ENCODE measurements around the gene IDI2. TPM values are rescaled to one million over a fixed set of nuclear protein-coding genes. Genes with fewer than 3 reads are reported as not detected.

IDI2 gene
- total RNA-seq, 1 donor from 2014 or later, result not detected

DNA sequence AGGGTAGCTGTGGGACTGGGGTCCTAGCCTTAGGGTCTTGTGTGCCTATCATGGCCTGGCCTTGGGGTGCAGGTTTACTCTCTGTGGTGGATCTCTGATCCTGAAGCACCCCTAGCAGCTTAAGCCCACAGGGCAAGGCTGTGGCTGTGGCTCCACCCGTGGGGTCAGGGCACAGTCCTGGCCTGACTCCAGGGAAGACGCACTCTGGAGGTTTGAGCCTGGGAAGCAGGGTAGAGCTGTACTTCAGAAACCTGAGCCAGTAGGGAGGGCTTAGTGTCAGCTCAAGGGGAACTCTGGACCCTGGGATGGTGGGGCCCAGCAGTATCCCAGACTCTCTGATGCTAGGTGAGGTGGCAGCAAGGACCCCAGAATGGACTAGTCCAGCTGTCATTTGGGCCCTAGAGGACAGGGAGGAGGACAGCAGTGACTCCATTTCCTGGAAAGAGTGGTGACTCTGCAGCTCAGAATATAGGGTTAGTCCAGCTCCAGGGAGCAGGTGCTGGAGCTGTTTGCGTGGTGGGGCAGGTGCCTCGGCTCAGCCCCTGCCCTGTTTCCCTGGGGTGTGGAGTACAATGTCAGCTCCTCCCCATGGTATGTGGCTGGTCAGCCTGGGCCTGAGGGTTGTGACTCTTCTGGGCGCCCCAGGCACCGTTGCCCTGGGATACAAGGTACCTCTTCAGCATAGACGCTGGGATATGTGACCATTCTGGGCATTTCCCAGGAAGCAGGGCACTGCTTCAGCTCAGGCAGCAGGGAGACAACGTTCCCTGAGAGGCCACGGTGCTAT, 21.6 kb downstream of the IDI2 start:
- ATAC-seq, result peak; percentile 17

- ATAC-seq, result no peak
These were observed 23.1 kb downstream of the IDI2 start for GRCh38 chr10:1002425-1003006.

DNA sequence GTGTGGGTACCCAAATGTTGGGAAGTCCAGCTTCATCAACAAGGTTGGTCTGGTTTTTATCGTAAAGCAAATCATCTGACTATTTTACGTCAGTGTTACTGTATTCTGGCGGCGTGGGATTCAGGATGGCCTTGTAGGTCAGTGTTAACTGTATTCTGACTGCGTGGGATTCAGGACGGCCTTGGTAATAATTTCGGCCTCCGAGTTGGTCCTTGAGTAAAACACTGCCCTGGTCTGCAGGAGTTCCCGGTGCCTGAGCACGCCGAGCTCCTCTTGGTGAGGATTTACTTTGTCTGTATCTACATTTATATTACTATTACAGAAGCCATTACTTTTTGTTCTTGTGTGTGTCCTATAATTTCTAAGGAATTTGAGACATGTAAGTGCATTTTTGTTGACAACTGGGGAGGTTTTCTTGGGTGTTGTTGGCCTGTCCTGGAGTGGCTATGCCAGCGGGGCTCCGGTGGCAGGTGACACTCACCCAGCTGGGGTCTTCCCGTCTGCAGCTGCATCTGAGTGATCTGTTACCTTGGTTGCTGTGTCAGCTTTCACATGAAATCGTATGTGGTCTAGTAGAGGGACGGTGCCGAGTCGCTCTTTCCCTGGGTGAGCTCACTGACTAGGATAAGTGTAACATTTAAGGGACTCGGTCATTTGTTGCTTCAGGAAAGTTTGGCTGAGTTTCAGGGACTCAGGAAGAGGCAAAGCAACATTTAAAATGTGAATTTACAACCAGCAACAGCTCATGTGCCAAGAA, 28.2 kb downstream of the IDI2 start:
- ATAC-seq, result no peak

DNA sequence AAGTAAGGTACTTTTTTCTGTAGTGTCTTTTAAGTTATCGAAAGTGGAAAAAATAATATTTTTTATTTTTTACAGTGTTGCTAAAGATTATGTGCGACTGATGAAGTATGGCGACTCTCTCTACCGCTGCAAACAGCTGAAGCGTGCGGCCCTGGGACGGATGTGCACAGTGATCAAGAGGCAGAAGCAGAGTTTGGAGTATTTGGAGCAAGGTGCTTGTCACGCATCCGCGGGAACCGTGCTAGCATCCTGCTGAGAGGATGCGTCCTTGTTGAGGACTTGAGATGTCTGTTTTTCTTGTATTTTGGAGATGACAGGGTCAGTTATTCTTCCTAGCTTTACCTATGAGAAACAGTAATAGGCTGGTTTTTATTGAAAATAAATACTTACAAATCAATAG, 29.6 kb downstream of the IDI2 start:
- no peak for ATAC-seq

GRCh38 chr10:995559-995926, 30.1 kb downstream of the IDI2 start:
- ATAC-seq, result no peak

GRCh38 chr10:994836-995558, 30.7 kb downstream of the IDI2 start:
- ATAC-seq, result no peak

DNA sequence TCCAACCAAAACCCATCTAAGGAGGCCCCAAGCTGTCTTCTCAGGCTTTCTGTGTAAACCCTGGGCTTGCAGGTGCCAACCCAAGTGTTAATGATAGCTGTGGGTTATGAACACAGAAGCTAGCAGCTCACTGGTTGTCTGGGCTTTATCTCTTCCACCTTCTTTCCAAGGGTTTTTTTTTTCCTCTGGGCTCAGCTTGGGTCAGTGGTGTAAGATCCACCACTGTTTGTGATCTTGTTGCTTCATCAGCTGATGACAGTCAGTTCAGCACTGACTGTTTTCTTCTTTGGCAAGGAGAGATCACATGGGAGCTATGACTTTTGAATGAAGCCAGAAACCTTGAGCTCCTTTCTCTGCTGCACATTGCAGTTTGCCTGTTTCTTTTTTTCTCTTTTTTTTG, 32.8 kb downstream of the IDI2 start:
- ATAC-seq, result no peak

DNA sequence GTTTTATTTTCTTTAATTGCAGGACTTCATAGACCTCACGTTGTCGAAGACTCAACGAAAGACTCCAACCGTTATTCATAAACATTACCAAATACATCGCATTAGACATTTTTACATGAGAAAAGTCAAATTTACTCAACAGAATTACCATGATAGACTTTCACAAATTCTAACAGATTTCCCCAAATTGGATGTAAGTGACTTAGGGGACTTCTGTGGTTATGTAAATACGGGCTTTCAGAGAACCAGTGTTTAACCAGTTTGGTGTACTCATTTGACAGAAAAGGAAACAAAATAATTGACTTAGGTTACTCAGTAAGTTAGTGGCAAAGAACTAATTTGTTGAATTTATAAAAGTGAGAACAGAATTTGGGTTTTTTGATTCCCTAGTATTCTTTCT, 33.2 kb downstream of the IDI2 start:
- no peak for ATAC-seq

GRCh38 chr10:990808-991207, 34.9 kb downstream of the IDI2 start:
- ATAC-seq, result no peak

- ATAC-seq, result no peak
These were observed 36.8 kb downstream of the IDI2 start for GRCh38 chr10:988667-989545.

DNA sequence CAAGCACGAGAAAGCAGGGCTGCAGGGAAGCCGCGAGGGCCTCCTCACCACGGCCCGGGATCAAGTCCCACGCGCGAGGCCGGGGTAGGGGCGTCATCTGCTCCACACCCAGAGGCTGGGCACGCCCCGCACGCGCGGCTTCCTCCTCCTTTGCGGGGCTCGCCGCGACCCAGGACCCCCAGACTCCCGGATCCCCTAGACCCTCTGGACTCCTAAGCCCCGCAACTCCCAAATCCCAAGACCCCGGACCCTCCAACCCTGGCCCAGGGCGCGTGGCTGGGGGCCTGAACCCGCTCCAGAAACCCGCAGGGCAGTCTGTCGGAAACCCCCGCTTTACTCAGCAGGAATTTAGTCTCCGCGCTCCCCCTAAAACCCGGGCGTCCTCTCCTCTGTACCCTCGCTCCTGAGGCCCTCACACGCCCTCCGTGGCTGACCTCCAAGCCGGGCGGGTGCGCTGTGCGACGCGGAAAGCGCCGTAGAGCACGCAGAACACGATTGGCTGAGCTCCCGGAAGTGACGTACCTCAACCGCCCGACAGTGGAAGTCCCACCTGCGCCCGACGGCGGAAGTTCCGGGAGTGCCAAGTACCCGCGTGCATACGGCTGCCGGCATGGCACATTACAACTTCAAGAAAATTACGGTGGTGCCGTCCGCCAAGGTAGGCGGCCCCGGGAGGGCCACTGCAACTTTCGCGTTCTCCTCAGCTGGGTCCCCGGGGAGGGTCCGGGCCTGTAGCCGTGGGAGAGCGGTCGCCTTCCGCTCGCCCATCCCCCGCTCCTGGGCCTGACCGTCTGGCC, 37.6 kb downstream of the IDI2 start, which contains the start of gene GTPBP4:
TSS of gene GTPBP4 (plus strand) at position 565 of the 797 bp plus-strand sequence. CDS start at position 611, 46 bp downstream.
- ATAC-seq, result peak; percentile 97

DNA sequence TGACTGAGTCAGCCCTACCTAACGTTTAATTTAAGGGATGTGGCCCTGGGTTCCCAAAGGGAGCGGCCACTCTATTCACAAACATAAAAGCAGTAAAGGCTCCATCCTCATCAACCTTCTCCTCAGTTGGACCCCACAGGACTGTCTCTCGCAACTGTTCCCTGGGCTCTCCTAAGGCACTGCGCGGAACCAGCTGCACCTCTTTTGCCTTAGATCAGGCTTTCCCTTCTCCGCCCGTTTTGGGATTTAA, 38.1 kb downstream of the IDI2 start:
- peak; percentile 35 for ATAC-seq

DNA sequence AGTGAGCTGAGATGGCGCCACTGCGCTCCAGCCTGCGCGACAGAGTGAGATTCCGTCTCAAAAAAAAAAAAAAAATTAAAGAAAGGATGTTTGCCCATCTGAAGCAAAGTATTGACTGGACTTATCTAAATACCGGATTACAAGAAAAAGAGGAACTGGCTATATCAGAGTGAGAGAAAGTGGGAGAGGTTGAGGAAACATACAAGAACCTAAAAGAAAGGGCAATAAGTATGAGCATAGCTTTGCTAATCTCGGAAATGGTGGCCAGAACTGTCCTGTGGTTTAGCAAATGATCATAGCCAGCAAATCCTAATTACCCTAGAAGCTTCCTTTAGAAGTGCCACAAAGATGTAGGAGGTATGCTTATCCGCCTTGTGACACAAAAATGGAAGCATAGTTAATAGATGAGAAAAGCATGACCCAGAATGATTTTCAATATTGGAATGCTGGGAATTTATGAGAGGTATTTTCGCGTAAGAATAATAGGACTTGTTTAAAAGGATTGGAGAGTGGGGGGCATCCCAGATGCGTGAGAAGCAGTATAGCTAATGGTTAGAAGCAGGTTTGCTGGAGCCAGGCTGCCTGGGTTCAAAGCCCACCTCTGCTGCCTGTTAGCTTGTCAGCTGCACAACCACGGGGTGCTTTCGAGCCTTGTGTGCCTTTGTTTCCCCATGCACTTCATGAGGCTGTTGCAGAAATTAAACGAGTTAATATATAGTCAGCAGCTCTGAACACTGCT, 38.6 kb downstream of the IDI2 start:
- no peak for ATAC-seq

GRCh38 chr10:986137-986825, 39.4 kb downstream of the IDI2 start:
- ATAC-seq, result peak; percentile 72

GRCh38 chr10:985361-985760, 40.3 kb downstream of the IDI2 start:
- no peak for ATAC-seq

DNA sequence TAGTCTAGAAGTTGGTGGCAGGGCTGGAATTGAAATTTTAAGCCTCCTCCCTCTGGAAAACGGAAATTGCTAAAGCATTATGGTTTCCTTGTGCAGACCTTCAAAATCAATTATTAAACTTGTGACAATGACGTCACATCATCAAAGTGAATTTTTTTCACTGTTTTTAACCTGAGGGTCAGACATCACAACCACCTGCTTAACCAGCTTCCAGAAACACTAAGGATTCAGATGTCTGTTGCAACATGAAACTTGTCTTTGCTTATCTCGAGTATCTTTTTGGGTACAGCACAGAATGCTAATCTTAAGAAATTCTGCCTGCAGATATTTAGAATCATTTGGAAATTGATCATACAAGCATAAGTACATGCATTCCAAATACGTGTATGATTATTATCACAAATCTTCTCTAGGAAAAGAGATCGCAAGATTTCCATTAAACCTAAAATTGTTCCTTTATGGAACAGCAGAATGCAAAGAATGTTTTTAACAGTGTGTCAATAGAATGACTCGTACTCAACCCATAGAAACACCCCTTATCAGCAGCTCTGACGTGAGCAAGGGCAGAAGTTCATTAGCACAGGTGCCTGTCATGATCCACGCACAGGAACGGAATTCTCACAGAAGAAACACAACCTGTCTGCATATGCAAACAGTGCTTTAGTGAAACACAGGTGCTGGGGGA, 41.5 kb downstream of the IDI2 start:
- ATAC-seq, result no peak

DNA sequence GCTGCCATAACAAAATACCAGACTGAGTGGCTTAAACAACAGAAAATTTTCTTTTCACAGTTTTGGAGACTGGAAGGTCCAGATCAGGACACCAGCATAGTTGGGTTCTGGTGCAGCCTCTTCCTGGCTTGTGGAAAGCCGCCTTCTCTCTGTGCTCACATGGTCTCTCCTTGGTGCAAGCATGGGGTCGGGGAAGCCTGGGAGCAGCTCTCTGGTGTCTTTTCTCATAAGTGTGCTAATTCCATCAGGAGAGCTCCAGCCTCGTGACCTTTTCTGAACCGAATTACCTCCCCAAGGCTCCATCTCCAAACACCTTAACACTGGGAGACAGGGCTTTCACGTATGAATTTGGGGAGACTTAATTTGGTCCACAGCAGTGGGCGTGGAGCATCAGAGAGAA, 42.3 kb downstream of the IDI2 start:
- ATAC-seq, result no peak

- ATAC-seq, result no peak
These were observed 45.1 kb downstream of the IDI2 start for GRCh38 chr10:980468-981093.
